ENCODE results near the gene NUP153.

DNA sequence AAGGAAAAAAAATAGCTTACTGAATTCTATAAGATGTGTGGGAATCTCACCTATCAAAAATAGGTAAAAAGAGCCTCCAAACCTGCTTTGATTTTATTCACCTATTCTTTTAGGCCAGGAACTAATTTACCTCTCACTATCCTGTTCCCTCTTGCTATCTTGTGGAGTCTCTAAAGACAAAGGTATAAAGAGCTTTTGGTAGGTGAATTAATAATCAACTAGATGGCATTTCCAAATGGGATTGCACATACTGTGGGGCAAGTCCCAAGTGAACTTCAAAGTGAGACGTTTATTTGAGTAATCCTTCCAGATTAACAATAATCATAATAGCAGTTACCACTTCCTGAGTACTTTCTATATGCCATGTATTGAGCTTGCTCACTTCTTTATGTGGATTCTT lies 103.8 kb downstream of the NUP153 start:
- TF ChIP-seq, protein P1, sequence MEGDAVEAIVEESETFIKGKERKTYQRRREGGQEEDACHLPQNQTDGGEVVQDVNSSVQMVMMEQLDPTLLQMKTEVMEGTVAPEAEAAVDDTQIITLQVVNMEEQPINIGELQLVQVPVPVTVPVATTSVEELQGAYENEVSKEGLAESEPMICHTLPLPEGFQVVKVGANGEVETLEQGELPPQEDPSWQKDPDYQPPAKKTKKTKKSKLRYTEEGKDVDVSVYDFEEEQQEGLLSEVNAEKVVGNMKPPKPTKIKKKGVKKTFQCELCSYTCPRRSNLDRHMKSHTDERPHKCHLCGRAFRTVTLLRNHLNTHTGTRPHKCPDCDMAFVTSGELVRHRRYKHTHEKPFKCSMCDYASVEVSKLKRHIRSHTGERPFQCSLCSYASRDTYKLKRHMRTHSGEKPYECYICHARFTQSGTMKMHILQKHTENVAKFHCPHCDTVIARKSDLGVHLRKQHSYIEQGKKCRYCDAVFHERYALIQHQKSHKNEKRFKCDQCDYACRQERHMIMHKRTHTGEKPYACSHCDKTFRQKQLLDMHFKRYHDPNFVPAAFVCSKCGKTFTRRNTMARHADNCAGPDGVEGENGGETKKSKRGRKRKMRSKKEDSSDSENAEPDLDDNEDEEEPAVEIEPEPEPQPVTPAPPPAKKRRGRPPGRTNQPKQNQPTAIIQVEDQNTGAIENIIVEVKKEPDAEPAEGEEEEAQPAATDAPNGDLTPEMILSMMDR (IDR thresholded peaks at IDR 0.05; ENCODE audit: low read depth, low read length), result no peak
- no peak for TF ChIP-seq POLR2A (IDR thresholded peaks at IDR 0.05; ENCODE audit: extremely low read depth, insufficient read length)
- TF ChIP-seq, protein P2, sequence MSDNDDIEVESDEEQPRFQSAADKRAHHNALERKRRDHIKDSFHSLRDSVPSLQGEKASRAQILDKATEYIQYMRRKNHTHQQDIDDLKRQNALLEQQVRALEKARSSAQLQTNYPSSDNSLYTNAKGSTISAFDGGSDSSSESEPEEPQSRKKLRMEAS (IDR thresholded peaks at IDR 0.05; ENCODE audit: low read depth, low read length), result no peak

Data from NB4 (cell line).